GM10248 (cell line): ENCODE data around the gene POLR2L.

ENCODE experiments used
- CTCF ChIA-PET: fragments of 300-600 bp; sonication (Branson Sonifier 250); formaldehyde crosslinking; extraction: SDS; loops from one replicate; lab custom pipeline; 2021; ENCODE audit warnings: antibody characterized with exemption; lab: Yijun Ruan, JAX
- POLR2A ChIA-PET: fragments of 350-650 bp; sonication (Branson Sonifier 250); formaldehyde crosslinking; extraction: SDS; loops from one replicate; lab custom pipeline; 2020; ENCODE audit warnings: antibody characterized with exemption; lab: Yijun Ruan, JAX
- DNase-seq: peaks from one replicate; pipeline ENCODE4 v3.0.0; 2012; ENCODE audit errors: extremely low spot score
- CTCF ChIP-seq: IDR thresholded peaks from 2 replicates; pipeline ENCODE4 v1.5.1; 2012; ENCODE audit warnings: mild to moderate bottlenecking, low read depth; ENCODE audit errors: extremely low read depth, missing control alignments, control extremely low read depth

POLR2L gene

GRCh38 chr11:830295-831117 lies 11.8 kb downstream of the POLR2L start:
- ChIA-PET CTCF (interaction anchor here (1.1 to 2.8 kb wide), 4 partner anchors 13 to 104 kb away, joined by 3 to 8 read pairs (median 3); partner anchors contain the start of gene TSPAN4), POLR2A (interaction anchor here (1.2 to 6.2 kb wide), 2 partner anchors 11 to 21 kb away, joined by 3 to 35 read pairs; partner anchors contain the start of genes PNPLA2 and RPLP2)
- TF ChIP-seq CTCF: no peak
- DNase-seq: peak; percentile 82

GRCh38 chr11:829847-830294 lies 12.5 kb downstream of the POLR2L start:
- TF ChIP-seq CTCF: no peak
- DNase-seq: no peak
- POLR2A ChIA-PET: interaction anchor here (0.6 to 6.2 kb wide), 4 partner anchors 10 to 37 kb away, joined by 3 to 35 read pairs (median 4); partner anchors contain the start of genes PNPLA2 and RPLP2
- CTCF ChIA-PET: interaction anchor here (1.4 to 2.9 kb wide), 3 partner anchors 11 to 47 kb away, joined by 4 to 11 read pairs (median 8); partner anchors contain the start of gene PNPLA2

GRCh38 chr11:829176-829846 lies 13.0 kb downstream of the POLR2L start:
- ChIA-PET CTCF (interaction anchor here (1.4 to 2.9 kb wide), 3 partner anchors 10 to 46 kb away, joined by 4 to 11 read pairs (median 8); partner anchors contain the start of gene PNPLA2), POLR2A (interaction anchor here (0.6 to 6.2 kb wide), 4 partner anchors 10 to 38 kb away, joined by 3 to 35 read pairs (median 4); partner anchors contain the start of genes PNPLA2 and RPLP2)

GRCh38 chr11:828506-829175 lies 13.7 kb downstream of the POLR2L start:
- no peak for DNase-seq
- no peak for TF ChIP-seq CTCF
- ChIA-PET CTCF (interaction anchor here (1.4 to 2.9 kb wide), 3 partner anchors 10 to 46 kb away, joined by 4 to 11 read pairs (median 4); partner anchors contain the start of gene PNPLA2), POLR2A (interaction anchor here (1.3 to 6.2 kb wide), 2 partner anchors 9 to 13 kb away, joined by 4 to 35 read pairs; partner anchors contain the start of gene PNPLA2)

More at GRCh38 chr11:829176-829846, 13.0 kb downstream of the POLR2L start:
- no peak for DNase-seq
- TF ChIP-seq CTCF: no peak

GRCh38 chr11:827897-828192 lies 14.5 kb downstream of the POLR2L start, which contains the start of gene CRACR2B:
TSS of gene CRACR2B (plus strand) at chr11:827919. CDS start at chr11:828608, 689 bp downstream.
- DNase-seq: no peak
- ChIA-PET CTCF (interaction anchor here (1.6 to 2.9 kb wide), 3 partner anchors 9 to 223 kb away, joined by 4 to 11 read pairs (median 4); partner anchors contain the start of gene PNPLA2), POLR2A (interaction anchor here (6.2 kb wide), 1 partner anchor 8 kb away, joined by 35 read pairs; the partner anchor contains the start of gene PNPLA2)
- TF ChIP-seq CTCF: no peak
